Activated naive CD8-positive, alpha-beta T cell treated with anti-CD3 and anti-CD28 coated beads, Interleukin-2, amount 50 U/mL, for 16 hours (primary cell): ENCODE measurements around the gene CD47.

ENCODE experiments used
- DNase-seq: peaks from one replicate; pipeline ENCODE4 v3.0.0-alpha.2; 2020; ENCODE audit warnings: low read depth, low spot score

Gene CD47

GRCh38 chr3:108053067-108053466, 37.8 kb downstream of the CD47 start:
- DNase-seq: no peak

- DNase-seq: no peak
These were observed 39.8 kb downstream of the CD47 start for GRCh38 chr3:108051005-108051404.

GRCh38 chr3:108047987-108048386, 42.8 kb downstream of the CD47 start:
- no peak for DNase-seq

GRCh38 chr3:108046247-108046646, 44.6 kb downstream of the CD47 start:
- no peak for DNase-seq

- no peak for DNase-seq
These were observed 46.1 kb downstream of the CD47 start for GRCh38 chr3:108044699-108045098.

DNA sequence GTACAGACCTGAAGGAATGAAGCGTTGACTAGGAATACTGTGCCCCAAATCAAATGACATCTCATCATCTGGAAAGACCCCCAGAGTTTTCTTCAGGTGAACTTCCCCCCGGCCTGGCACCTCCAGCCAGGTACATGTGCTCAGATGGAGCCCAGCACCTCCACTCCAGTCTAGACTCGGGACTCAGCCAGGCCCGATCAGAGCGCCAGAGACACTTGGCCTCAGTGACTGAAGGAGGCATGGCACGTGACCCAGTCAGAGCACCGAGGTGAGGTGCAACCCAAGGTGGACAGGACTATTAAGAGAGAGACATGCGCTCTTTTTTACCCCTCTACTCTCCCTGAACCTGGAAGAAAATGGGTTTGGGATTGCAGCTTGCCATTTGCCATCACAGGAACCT, 48.5 kb downstream of the CD47 start:
- no peak for DNase-seq

- DNase-seq: no peak
These were observed 49.6 kb downstream of the CD47 start for GRCh38 chr3:108041253-108041652.

DNA sequence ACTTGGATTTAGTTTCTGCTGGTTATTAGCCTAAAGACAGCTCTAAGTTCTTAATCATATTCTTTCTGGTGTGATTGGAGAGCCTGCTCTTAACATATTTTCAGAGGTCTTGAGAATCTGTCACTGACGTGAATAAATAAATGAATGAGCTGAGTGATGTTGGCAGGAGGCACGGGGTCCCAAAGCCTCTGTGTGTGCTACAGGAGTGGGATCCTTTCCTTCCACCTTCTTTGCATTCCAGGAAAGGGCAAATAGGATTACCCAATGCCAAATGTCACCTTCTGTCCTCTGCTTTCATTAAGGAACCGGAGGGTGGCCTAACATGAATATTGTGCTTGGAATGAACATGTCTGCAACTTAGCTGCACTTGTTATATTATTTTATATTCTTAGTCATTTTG, 53.1 kb downstream of the CD47 start:
- DNase-seq: no peak

GRCh38 chr3:108036984-108037741, 53.7 kb downstream of the CD47 start:
- no peak for DNase-seq

- DNase-seq: no peak
These were observed 54.4 kb downstream of the CD47 start for GRCh38 chr3:108036401-108036800.

DNA sequence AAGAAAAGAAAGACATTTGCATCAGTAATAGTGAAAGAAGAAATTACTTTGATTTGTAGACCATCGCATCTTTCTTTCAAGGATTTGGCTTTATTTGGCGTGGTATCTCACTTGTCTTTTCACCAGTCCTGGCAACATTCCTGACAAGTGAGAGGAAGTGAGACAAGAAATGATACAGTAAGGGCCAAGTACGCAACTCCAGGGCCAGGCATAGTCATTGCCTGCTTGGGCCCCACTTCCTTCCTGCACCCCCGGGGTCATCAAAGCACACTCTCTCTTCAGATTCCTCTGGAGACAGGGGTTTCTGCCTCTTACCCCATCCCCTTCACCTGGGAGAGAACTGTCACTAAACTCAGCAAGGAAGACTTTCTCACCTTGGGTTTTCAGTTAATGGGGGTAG, 55.1 kb downstream of the CD47 start:
- no peak for DNase-seq

GRCh38 chr3:108031895-108032294, 58.9 kb downstream of the CD47 start:
- no peak for DNase-seq

DNA sequence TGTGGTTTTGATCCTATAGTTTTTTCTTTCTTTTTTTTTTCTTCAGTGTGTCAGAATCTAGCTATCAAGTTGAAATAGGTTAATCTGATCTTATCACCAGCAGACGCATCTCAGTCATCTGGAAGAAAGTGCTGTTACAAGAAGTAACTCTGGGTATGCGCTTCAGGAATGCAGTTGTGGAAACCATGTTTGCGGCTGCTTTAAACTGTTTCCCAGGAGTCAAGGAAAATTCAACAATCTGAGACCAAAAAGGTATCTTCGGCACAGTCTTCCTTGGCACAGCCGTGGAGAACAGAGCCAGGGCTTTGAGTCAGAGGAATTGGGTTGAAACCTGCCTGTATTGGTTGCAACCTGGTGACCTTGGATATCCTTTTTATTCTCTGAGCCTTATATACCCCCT, 59.9 kb downstream of the CD47 start:
- DNase-seq: no peak

DNA sequence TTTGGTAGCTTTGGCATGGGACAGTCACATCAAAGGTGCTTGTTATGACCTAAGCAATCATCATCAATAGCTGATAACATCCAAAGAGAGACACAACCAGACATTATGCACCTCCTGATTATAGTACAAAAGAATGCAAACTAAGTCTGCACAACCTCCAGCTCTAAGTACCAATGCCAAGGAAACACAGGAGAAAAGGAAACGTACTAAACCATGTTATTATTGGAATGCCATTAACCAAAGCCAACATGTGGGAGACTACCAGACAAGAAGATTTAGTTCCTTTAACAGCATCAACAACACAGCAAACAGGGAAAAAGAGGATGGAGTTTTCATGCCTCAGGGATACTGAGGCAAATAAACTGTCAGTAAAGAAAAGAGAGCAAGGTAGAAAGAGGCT, 61.4 kb downstream of the CD47 start:
- DNase-seq: no peak

DNA sequence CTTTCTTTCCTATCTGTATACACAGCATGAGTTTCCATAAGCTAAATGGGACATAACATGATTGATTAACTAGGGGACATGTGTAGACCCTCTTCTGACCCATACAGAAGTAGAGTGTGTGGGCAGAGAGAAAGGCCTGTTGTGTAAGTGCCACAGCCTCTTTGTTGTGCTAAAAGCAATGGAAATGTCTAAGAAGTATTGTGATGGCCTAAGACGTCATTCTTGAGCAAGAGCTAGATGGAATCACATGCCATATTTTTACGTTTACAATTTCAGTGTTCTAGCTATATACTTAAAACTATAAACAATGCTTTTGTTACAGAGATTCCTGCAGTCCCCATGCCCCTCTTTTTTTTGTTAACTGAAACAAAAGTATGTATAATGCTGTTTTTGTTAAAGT, 61.9 kb downstream of the CD47 start:
- no peak for DNase-seq

DNA sequence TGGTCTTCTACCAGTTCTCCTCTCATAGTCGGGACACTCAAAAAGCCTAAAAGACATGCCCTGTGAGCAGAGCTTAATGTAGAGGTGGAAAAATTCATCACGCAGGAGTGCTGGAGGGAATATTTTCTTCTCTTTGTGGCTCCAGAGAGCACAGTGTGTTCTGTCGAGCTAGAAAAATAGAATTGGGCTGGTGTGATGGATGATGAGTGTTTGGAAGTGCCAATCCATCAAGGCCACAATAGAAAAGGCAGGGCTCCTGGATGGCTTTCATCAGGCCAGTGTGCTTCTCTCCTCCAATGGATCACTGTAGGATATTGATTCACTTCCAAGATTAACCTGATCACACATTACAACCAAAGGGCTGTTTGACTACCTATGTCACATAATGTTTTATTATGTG, 65.7 kb downstream of the CD47 start:
- no peak for DNase-seq

DNA sequence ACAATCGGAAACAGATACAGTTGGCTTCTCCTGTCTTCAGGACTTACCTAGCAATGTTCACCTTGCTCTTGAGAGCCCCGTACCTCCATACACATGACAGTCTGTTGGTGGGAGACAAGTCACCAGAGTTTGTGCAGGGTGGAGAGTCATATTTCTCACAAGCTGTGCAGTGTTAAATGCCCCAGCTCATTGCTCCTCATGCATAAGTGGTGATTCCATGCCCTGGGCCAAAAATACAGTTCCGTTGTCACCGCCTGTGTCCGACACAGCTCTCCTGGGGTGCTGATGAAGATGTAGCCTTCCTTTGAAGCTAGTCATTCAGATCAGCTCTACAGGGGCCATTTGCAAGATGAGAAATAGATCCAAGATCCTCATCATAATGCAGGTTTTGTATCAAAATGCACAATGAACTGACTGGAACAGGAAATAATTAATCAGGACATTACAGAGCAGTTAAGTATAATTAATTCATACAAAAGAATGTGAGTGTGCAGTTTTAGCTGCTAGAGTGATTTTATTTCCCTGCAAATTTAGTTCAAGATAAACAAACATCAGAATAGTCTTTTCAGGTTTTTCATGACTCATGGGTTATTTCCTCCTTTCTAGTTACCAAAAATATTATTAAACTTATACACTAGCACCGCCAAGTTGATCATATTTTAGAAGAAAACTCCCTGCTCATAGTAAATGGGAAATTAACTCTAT, 66.5 kb downstream of the CD47 start:
- no peak for DNase-seq

- DNase-seq: no peak
These were observed 68.3 kb downstream of the CD47 start for GRCh38 chr3:108022256-108023150.

DNA sequence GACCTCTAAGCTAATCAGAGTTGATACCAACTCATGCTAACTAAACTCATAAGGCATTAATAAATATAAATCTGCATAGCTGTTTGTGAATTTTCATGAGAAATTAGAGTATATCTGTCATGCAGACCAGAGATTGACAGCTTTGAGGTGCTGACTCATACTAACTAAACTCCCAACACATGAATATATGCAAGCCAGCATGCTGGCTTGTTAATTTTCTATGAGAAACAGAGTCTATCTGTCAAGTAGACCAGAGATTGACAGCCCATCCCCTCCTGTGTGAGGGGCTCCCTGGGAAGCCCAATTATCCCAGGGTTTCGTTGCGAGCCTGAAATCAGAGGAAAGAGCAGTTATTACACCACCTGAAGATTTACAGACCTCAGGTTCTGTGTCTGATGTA, 69.3 kb downstream of the CD47 start:
- no peak for DNase-seq

DNA sequence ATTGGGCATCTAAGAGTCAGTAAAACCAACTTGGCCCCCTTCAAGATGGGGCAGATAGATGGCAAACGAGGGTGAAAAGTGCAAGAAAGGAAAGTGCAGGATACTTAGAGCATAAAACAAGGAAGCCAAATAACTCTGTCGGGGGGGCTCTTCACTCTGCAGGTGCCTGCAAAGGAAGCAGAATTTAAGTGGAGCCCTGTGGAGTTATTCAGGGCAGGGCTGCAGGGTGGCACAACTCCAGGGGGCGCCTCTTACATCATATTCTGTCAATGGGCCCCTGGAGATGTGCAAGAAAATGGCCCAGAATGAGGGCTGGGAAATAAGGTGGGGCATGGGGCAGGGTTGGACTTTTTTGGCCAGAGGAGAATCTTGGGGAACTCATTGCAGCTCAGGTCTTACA, 69.7 kb downstream of the CD47 start:
- DNase-seq: no peak

- DNase-seq: no peak
These were observed 72.3 kb downstream of the CD47 start for GRCh38 chr3:108018552-108018951.

DNA sequence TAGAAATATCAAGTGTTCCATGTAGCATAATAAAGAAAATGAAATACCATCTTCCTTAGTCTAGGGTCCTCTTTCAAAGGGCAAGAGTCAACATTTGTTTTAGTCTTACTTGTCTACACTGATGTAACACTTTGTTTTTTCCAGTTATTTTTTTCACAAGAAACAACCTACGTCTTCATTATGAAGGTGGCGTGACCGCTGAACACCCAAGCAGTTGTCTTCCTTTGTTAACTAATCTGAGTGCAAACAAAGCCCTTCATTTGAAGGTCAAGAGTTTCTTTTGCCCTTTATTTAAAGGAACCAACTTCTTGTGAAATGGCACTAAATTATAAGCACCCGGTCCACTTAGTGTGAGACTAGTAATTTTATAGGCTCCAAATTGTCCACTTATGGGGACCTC, 73.2 kb downstream of the CD47 start:
- DNase-seq: no peak
